Measurements from ENCODE around the gene JADE2.

Gene JADE2

DNA sequence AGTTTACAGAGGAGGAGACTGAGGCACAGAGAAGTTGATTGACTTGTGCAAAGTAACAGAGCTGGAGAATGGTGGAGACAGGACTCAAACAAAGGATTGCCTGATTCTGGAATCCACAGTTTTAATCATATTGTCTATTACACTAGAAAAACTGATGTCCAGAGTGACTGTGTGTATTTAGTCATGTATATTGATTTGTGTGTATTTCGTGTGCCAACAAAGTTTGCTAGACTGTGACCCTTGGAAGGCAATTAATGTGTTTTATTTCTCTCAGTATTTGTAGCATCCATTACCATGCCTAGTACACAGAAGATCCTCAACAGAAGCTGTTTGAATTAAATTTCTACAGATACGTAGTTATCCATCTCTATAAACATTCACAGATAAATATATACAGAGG is 5.5 kb upstream of the JADE2 start:
- TF ChIP-seq, protein P1, sequence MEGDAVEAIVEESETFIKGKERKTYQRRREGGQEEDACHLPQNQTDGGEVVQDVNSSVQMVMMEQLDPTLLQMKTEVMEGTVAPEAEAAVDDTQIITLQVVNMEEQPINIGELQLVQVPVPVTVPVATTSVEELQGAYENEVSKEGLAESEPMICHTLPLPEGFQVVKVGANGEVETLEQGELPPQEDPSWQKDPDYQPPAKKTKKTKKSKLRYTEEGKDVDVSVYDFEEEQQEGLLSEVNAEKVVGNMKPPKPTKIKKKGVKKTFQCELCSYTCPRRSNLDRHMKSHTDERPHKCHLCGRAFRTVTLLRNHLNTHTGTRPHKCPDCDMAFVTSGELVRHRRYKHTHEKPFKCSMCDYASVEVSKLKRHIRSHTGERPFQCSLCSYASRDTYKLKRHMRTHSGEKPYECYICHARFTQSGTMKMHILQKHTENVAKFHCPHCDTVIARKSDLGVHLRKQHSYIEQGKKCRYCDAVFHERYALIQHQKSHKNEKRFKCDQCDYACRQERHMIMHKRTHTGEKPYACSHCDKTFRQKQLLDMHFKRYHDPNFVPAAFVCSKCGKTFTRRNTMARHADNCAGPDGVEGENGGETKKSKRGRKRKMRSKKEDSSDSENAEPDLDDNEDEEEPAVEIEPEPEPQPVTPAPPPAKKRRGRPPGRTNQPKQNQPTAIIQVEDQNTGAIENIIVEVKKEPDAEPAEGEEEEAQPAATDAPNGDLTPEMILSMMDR (conservative IDR thresholded peaks at IDR 0.05), result no peak
- TF ChIP-seq ZFX (IDR thresholded peaks at IDR 0.05), result no peak
- no peak overlapping the region for H3K27ac ChIP-seq

DNA sequence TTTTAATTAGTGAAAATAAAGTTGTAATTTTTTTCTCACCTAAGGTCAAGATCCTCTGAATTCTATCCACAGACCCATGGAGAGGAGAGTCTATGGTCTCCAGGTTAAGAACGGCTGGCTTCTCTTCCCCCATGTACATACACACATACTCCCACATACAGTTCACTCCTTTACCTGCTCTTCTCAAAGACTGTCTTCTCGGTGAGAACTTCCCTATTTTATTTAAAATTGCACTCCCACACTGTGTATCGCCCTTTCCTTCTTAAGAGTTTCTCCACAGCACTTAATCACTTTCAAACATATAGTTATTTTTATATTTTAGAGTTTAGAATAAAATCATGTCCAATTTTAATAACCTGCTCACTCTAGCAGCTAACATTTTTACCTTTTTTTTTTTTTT is 3.6 kb upstream of the JADE2 start:
- no peak for TF ChIP-seq ZFX (IDR thresholded peaks at IDR 0.05)
- TF ChIP-seq, protein P1 (conservative IDR thresholded peaks at IDR 0.05), result no peak
- no peak overlapping the region for H3K27ac ChIP-seq

DNA sequence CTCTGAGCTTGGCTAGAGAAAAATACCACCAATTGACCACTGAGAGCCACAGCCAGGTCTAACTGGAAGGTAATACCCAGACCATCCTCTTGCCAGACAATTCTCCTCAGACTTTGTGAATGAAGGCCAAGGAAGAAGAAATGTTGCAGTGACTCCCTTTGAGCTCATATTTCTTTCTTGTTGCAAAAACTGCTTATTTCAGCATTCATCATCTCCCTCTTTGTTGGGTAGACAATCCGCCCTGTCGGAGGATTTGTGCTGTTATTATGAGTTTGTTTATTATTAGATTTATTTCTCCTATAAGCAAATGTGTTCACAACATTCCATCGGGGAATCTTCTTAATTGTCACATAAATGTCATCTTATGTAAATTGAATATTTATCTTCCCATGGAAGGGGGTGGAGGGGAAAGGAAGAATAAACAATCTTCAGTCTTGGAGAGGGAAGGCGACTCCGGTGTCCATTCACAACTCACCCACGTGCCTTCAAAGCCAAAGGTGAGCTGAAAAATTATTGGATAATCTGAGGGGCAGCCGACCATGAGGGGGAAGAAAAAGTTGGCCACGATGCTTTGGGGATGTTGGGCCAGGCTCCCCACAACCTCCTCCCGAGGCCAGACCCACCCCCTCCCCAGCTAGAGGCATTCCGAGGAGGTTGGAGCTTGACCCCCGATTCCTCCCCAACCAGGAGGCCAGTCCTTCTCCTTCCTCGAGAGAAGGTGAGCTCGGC is 1.8 kb upstream of the JADE2 start:
- TF ChIP-seq ZFX (IDR thresholded peaks at IDR 0.05), result no peak
- H3K27ac ChIP-seq, result peak overlapping the region; percentile 91

DNA sequence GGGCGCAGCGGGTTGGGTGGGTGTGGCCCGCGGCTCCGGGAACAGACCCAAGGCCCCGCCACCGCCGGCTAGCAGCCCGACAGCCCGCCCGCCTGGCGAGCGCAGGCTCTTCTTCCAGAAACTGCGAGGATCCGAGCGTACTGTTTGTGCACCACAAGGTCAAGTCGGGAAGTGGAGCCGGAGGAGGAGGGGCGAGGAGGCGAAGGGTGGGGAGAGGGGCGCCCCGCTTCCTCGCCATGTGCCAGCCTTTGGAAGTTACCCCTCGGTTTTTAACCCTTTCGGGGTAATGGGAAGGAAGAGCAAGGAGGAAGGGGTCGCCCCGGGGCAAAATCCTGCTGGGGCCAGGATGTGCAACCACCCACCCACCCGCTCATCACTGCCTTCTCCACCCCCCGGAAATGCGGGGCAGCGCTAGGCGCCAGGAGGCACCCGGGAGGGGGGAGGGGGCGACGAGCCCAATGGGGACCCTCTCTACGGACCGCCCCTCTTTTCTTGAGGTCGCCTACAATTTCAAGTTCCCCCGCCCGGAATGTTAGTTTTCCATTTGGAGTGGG is 1.1 kb upstream of the JADE2 start:
- peak overlapping the region; percentile 91 for H3K27ac ChIP-seq
- TF ChIP-seq, protein P1 (conservative IDR thresholded peaks at IDR 0.05), result no peak

DNA sequence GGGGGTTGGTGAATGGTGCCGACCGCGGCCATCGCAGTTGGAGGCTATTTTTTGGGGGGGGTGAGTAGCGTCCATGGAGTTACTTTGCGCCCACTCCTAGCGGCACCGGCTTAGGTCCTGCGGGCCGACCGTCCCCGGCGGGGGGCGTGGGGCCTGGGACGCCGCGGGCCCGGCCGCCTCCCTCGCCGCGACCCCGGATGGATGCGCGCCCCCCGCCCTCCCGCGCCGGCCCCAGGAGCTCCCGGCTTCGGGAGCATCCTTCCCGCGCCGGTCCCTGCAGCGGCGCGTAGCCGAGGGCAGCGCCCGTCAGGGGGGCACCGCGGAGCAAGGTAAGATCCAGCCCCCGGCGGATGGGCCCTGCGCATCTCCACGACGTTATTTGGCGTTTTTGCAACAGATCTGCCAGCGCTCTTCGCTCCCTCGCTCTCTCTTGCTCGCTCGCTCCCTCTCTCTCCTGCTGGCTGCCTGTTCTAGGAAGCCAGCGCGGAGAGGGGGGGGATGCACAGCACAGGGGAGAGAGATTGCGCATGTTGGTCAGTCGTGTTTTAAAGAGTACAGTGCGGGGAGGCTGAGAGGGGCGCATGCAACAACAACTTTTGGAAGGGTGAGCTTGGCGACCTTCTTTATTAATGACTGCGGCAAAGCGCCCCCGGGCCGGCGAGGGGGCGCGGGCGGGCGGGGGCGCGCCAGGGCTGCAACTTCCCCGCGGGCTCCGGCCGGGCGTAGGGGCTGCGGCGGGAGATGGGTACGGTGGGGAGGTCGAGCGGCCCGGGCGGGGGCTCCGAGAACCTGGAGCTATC is 413 bp downstream of the JADE2 start:
- H3K27ac ChIP-seq, result peak overlapping the region; percentile 91
- TF ChIP-seq, protein P1 (conservative IDR thresholded peaks at IDR 0.05), result no peak
- no peak for TF ChIP-seq ZFX (IDR thresholded peaks at IDR 0.05)

DNA sequence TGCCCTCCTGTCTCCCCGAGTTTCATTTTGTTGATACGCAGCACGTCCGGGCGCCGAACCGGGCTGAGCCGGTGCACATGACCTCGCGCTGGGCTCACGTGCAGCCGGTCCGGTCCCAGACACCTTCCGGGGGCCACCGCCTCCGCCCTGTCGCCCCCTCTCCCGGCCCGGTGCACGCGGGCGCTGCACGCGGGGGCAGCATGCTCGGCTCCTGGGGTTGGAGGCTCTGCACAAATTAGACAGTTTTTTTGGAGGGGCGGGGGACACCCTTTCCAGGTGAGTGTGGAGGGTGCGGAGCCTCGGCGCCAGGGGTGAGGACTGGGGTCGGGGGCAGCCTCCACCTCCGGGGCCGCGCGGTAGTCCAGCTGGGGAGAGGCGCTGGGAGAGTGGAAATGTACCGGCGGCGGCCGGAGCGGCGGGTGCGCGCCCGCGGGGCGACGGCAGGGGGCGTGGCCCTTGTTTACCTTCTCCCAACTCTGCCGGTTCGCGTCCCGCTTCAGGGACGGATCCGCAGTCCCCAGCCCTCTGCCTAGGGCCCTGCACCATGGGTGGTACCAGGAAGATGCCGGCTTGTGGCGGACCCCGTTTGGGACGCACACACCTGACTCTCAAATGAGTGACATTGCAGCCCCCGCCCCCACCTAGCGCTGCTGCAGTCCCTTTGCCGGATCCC is 1.1 kb downstream of the JADE2 start:
- no peak for TF ChIP-seq ZFX (IDR thresholded peaks at IDR 0.05)
- TF ChIP-seq, protein P1 (conservative IDR thresholded peaks at IDR 0.05), result no peak; the same call in 1 of the 2 replicates
- peak overlapping the region; percentile 91 for H3K27ac ChIP-seq

DNA sequence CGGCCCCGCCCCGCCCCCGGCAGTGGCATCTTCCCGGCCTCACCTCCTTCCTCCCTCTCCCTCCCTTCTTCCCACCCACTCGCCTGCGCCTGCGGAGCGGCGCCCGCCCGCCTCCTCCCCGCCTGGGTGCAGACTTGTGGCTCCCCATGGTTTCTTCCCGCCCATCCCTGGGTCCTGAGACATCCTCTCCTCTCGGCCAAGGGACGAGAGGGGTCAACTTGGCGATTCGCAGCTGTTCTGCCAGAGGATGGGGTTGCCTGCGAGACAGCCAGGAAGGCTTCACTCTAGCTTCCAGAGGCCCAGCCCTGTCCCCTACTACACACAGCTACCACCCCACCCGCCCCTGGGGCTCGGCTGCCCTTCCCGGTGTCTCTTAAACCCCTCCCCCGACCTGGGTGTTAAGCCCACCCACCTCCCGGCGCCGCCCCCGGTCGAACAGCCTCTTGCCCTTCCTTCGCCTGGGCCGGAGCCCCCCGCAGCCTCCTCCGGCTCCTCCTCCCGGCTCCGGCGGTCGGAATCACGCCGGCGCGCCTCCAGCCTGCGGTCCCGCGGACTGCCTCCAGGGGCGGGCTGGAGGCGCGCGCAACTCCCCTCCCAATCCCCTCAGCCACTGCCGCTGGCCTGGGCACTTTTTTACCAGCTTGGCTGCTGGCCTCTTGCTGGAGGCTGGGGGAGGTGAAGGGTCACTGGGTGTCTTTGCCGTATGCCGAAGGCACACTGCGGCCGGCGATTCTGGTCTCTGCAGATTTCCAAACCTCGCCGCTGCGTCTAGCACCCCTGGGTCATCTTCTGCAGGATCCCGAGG is 1.9 kb downstream of the JADE2 start:
- TF ChIP-seq ZFX (IDR thresholded peaks at IDR 0.05), result no peak
- TF ChIP-seq, protein P1 (conservative IDR thresholded peaks at IDR 0.05), result peak; percentile 87
- H3K27ac ChIP-seq, result peak overlapping the region; percentile 91

All from C4-2B (cell line).